KMS-11 (cell line): ENCODE results near the gene AVPR1A.

Source experiments
- H2AFZ ChIP-seq: fragments of 200-600 bp; sonication (generic); 2 replicates; pipeline ENCODE4 v1.6.1; 2016; ENCODE audit warnings: antibody characterized with exemption, mixed run types, low read depth
- H3K27ac ChIP-seq: fragments of 200-600 bp; sonication (generic); 2 replicates; pipeline ENCODE4 v1.6.1; 2016; ENCODE audit warnings: mild to moderate bottlenecking, mixed run types
- H3K27me3 ChIP-seq: fragments of 200-600 bp; sonication (generic); 2 replicates; pipeline ENCODE4 v1.6.1; 2017; ENCODE audit warnings: mild to moderate bottlenecking, low read depth, mixed run types, moderate library complexity; ENCODE audit not compliant: insufficient read depth
- H3K36me3 ChIP-seq: fragments of 200-600 bp; sonication (generic); 2 replicates; pipeline ENCODE4 v1.6.1; 2017; ENCODE audit warnings: mild to moderate bottlenecking, mixed run types; ENCODE audit not compliant: insufficient read depth
- H3K4me1 ChIP-seq: fragments of 200-600 bp; sonication (generic); 2 replicates; pipeline ENCODE4 v1.6.1; 2016; ENCODE audit warnings: mild to moderate bottlenecking, low read depth, mixed run types; ENCODE audit not compliant: poor library complexity, severe bottlenecking
- H3K4me2 ChIP-seq: fragments of 200-600 bp; sonication (generic); 2 replicates; pipeline ENCODE4 v1.7.0; 2016; ENCODE audit warnings: mild to moderate bottlenecking, mixed run types
- H3K4me3 ChIP-seq: fragments of 200-600 bp; sonication (generic); IDR thresholded peaks from 2 replicates; pipeline ENCODE4 v1.6.1; 2017; ENCODE audit warnings: low read depth, low read length, mixed read lengths; ENCODE audit not compliant: insufficient read depth
- H3K79me2 ChIP-seq: fragments of 200-600 bp; sonication (generic); 2 replicates; pipeline ENCODE4 v1.6.1; 2016; ENCODE audit warnings: low read depth, mixed run types; ENCODE audit not compliant: insufficient read depth
- H3K9ac ChIP-seq: fragments of 200-600 bp; sonication (generic); 2 replicates; pipeline ENCODE4 v1.6.1; 2016; ENCODE audit warnings: mild to moderate bottlenecking, mixed run types
- H4K20me1 ChIP-seq: fragments of 200-600 bp; sonication (generic); 2 replicates; pipeline ENCODE4 v1.6.1; 2016; ENCODE audit warnings: mild to moderate bottlenecking, mixed run types; ENCODE audit not compliant: insufficient read depth
- TF ChIP-seq, protein P1 (sequence below): fragments of 200-600 bp; sonication (generic); conservative IDR thresholded peaks from 2 replicates; pipeline ENCODE4 v1.6.1; 2017; ENCODE audit warnings: low read depth, mild to moderate bottlenecking, antibody characterized with exemption, low read length, moderate library complexity, mixed read lengths

Gene AVPR1A

GRCh38 chr12:63138488-63138887, 12.5 kb downstream of the AVPR1A start:
- Histone ChIP-seq H3K4me1 (no peaks in the 10 kb centered on the region), H2AFZ (no peak overlapping the region), H3K79me2 (no peaks in the 10 kb centered on the region), H3K27me3 (no peaks in the 10 kb centered on the region), H3K27ac (no peak overlapping the region), H3K4me2 (no peak overlapping the region), H3K9ac (no peak overlapping the region), H3K36me3 (no peaks in the 10 kb centered on the region), H3K4me3 (no peak overlapping the region), H4K20me1 (no peaks in the 10 kb centered on the region)
- TF ChIP-seq, protein P1, sequence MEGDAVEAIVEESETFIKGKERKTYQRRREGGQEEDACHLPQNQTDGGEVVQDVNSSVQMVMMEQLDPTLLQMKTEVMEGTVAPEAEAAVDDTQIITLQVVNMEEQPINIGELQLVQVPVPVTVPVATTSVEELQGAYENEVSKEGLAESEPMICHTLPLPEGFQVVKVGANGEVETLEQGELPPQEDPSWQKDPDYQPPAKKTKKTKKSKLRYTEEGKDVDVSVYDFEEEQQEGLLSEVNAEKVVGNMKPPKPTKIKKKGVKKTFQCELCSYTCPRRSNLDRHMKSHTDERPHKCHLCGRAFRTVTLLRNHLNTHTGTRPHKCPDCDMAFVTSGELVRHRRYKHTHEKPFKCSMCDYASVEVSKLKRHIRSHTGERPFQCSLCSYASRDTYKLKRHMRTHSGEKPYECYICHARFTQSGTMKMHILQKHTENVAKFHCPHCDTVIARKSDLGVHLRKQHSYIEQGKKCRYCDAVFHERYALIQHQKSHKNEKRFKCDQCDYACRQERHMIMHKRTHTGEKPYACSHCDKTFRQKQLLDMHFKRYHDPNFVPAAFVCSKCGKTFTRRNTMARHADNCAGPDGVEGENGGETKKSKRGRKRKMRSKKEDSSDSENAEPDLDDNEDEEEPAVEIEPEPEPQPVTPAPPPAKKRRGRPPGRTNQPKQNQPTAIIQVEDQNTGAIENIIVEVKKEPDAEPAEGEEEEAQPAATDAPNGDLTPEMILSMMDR: no peak

DNA sequence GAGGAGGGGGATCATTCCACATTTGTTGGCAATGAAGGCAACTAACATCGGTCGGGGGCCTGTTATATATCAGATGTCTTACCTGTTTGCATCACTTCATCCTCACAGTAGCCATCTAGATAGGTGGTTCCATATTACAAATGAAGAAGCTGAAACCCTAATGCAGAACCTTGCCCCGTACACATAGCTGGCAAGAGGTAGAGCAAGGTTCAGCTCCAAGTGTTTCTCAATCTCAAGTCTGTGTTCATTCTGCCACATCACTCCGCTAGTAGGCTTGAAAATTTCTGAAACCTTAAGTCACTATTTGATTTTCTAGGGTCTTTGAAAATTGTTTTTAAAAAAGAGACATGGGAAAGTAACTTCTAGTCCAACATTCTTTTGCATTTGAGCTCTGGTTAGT, 17.0 kb downstream of the AVPR1A start:
- H3K36me3 ChIP-seq: no peaks in the 10 kb centered on the region
- no peaks in the 10 kb centered on the region for H4K20me1 ChIP-seq
- H3K4me2 ChIP-seq: no peak overlapping the region
- no peaks in the 10 kb centered on the region for H3K27me3 ChIP-seq
- no peak overlapping the region for H3K27ac ChIP-seq
- no peak overlapping the region for H2AFZ ChIP-seq
- H3K4me3 ChIP-seq: no peak overlapping the region
- TF ChIP-seq, protein P1: no peak
- H3K79me2 ChIP-seq: no peaks in the 10 kb centered on the region
- no peak overlapping the region for H3K9ac ChIP-seq
- H3K4me1 ChIP-seq: no peaks in the 10 kb centered on the region

DNA sequence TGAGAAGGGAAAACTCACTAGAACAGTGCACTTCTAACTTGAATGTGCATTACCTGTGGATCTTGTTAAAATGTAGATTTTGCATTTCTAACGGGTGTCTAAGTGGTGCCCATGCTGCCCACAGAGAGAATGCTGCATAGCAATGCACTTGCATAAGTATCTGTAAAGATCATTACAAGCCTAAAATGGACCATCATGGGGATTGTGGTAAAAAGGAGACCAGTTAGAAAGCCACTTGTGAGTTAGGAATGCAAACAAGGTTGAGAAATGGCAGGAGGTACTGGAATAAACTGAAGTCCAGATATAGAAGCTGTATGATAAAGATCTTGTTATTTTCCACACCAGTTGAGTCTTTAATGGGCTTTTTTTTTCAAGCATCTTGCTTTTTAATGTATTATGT, 18.8 kb downstream of the AVPR1A start:
- Histone ChIP-seq H3K27ac (no peak overlapping the region), H2AFZ (no peak overlapping the region), H3K4me2 (no peak overlapping the region), H3K9ac (no peak overlapping the region), H3K27me3 (no peaks in the 10 kb centered on the region), H3K36me3 (no peaks in the 10 kb centered on the region), H3K79me2 (no peaks in the 10 kb centered on the region), H3K4me3 (no peak overlapping the region), H4K20me1 (no peaks in the 10 kb centered on the region), H3K4me1 (no peaks in the 10 kb centered on the region)
- TF ChIP-seq, protein P1: no peak

GRCh38 chr12:63129927-63130326, 21.1 kb downstream of the AVPR1A start:
- H3K79me2 ChIP-seq: no peaks in the 10 kb centered on the region
- H3K4me1 ChIP-seq: no peaks in the 10 kb centered on the region
- H3K36me3 ChIP-seq: no peaks in the 10 kb centered on the region
- no peak overlapping the region for H3K9ac ChIP-seq
- no peak overlapping the region for H2AFZ ChIP-seq
- H3K4me2 ChIP-seq: no peak overlapping the region
- H4K20me1 ChIP-seq: no peaks in the 10 kb centered on the region
- no peak overlapping the region for H3K4me3 ChIP-seq
- H3K27ac ChIP-seq: no peak overlapping the region
- H3K27me3 ChIP-seq: no peaks in the 10 kb centered on the region
- TF ChIP-seq, protein P1: no peak

DNA sequence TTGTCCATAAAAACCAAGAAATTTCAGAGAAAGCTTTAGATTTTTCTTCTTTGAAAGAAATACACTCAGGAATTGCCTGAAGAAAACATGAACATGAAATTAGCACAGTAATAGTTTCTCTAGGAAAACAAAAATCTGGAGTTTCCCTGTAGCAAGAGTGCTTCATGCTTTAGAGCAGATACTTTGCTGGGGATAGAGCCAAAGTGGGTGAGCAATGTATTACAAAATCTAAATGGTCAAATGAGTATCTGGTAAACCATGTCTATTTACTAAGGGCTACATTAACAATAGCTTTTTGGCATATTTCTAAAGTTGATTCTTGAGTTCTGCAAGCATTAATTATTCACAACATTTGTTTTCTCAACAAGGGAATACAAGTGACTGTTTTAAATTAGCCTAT, 26.2 kb downstream of the AVPR1A start:
- Histone ChIP-seq H3K27me3 (no peaks in the 10 kb centered on the region), H3K9ac (no peak overlapping the region), H3K36me3 (no peaks in the 10 kb centered on the region), H4K20me1 (no peaks in the 10 kb centered on the region), H3K4me2 (no peak overlapping the region), H3K27ac (no peak overlapping the region), H3K4me1 (no peaks in the 10 kb centered on the region), H2AFZ (no peak overlapping the region), H3K4me3 (no peak overlapping the region), H3K79me2 (no peaks in the 10 kb centered on the region)
- TF ChIP-seq, protein P1: no peak
